CD1c-positive myeloid dendritic cell (primary cell): ENCODE results near the gene ALKBH7.
"Not testable (repeated sequence)": the region's sequence is repeated elsewhere in the genome, so short reads cannot be mapped to it uniquely, and the experiment has no call there.

Experiments
- DNase-seq: peaks from one replicate; pipeline ENCODE4 v3.0.0-alpha.2; 2016; ENCODE audit errors: extremely low spot score

Gene ALKBH7, protein sequence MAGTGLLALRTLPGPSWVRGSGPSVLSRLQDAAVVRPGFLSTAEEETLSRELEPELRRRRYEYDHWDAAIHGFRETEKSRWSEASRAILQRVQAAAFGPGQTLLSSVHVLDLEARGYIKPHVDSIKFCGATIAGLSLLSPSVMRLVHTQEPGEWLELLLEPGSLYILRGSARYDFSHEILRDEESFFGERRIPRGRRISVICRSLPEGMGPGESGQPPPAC

GRCh38 chr19:6372594-6373095 lies at the start of gene ALKBH7:
Gene ALKBH7, plus strand, starts transcription at chr19:6372794. Its CDS starts 27 bp downstream, at chr19:6372821.
- peak; percentile 99 for DNase-seq

DNA sequence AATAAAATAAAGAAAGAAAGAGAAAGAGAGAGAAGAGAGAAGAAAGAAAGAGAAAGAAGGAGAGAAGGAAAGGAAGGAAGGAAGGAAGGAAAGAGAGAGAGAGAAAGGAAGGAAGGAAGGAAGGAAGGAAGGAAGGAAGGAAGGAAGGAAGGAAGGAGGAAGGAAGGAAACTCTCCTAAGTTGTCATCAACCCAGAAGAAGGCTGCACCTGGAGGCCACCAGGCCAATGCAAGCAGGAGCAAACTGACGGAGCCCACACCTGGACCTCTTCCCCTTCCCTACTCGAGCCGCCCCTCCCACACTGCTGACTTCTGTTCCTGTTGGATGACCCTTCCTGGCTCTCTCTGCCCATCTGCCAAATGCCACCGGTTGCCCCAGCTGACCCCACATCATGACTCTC lies 47.8 kb upstream of the ALKBH7 start:
- DNase-seq: no peak

DNA sequence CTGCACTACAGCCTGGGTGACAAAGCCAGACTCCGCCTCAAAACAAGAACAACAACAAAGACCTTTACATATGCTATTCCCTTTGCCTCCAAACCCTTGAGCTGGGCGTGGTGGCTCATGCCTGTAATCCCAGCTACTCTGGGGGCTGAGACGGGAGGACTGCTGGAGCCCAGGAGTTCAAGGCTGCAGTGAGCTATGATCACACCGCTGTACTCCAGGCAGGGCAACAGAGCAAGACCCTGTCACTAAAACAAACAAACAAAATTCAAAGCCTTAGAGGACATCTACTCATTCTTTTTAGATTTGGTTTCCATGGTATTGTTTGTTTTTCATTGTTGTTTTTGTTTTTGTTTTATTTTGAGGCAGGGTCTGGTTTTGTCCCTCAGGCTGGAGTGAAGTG lies 47.0 kb upstream of the ALKBH7 start:
- DNase-seq: no peak

DNA sequence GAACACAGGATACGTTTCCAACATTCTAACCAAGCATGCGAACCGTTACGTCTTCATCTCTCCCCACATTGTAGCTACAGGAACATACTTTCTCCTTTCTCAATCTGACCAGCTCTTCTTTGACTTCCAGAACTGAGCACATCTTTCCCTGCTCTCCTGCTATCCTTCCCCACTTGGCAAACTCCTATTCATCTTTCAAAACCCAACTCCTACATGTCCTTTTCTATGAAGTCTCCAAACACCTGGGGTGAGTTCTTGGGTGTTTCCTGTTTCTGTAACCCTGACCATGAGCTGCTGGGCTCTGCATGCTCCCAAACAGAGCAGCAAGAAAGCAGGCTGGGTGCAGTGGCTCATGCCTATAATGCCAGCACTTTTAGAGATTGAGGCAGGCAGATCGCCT lies 45.8 kb upstream of the ALKBH7 start:
- no peak for DNase-seq

- DNase-seq: no peak
Observed at GRCh38 chr19:6333439-6333838, 39.2 kb upstream of the ALKBH7 start, which contains the start of gene ACER1. Gene ACER1, minus strand, starts transcription at chr19:6333612. Its CDS starts 61 bp downstream, at chr19:6333551.

DNA sequence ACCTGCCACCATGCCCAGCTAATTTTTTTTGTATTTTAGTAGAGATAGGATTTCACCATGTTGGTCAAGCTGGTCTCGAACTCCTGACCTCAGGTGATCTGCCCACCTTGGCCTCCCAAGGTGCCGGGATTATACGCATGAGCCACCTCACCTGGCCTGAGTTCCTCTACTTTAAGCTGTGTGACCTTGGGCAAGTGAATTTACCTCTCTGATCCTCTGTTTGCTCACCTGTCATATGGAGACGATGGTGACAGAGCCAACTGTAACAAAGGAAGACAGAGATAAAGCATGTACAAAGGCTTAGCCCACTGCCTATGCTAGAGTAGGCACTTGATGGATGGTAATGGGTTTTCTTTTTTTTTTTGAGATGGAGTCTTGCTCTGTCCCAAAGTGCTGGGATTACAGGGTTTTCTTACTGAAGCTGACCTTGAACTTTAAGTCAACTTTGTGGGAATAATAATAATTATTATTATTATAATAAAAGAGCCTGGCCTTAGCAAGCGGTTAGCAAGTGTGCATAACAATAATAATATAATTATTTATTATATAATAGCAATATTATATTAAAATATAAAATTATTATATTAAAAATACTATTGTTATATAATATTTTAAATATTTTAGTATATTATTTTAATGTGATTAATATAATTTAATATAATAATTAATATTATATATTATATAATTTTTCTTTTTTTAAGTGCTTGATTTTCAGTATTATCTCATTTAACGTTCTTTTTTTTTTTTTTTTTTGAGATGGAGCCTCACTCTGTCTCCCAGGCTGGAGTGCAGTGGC lies 37.9 kb upstream of the ALKBH7 start:
- no peak for DNase-seq

DNA sequence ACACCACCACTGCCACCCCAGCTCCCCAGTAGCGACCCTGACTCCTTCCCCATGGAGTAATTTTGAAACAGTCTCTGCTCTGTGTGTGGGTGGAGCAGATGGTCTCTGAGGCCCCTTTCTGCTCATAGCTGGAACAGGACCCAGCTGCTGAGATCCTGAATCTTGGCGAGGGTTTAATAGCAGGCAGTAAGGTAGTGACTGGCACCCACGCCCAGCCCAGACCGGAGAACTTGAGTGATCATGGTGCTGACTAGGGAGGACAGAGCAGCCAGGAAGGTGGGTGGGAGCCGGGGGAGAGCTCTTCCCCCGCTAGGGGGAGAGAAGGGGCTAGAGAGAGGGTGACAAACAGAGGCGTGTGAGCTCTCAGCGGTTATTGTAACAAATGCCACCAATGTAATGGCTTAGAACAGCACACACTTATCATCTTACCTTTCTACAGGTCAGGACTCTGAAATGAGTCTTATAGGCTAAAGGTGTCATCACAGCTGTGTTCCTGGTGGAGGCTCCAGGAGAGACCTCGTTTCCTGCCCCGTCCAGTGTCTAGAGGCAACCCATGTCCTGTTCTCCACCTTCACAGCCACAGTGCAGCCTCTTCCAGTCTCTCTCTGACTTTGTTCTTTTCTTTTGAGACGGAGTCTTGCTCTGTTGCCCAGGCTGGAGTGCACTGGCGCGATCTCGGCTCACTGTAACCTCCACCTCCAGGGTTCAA lies 31.9 kb upstream of the ALKBH7 start:
- no peak for DNase-seq

- peak; percentile 14 for DNase-seq
Observed at GRCh38 chr19:6343462-6343861, 29.1 kb upstream of the ALKBH7 start.

GRCh38 chr19:6349271-6349670 lies 23.3 kb upstream of the ALKBH7 start:
- not testable (repeated sequence) for DNase-seq

DNA sequence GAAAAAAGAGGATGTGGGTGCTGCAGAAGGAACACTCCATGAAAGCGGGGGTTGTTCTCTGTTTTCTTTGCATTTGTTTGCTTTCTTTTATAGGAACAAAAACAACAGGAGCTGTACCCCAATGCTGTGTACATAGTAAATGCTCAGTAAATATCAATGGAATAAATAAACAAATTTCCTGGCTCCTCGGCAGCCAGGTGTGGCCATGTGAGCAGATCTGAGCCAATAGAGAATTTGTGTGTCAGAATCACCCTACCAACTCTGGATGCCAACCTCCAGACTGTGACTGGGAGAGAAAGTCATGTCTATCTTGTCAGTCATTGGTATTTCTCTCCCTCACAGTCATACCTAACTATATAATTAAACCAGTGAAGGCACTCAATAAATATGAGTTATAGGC lies 21.9 kb upstream of the ALKBH7 start:
- no peak for DNase-seq

- DNase-seq: no peak
Observed at GRCh38 chr19:6352381-6353165, 20.0 kb upstream of the ALKBH7 start.

DNA sequence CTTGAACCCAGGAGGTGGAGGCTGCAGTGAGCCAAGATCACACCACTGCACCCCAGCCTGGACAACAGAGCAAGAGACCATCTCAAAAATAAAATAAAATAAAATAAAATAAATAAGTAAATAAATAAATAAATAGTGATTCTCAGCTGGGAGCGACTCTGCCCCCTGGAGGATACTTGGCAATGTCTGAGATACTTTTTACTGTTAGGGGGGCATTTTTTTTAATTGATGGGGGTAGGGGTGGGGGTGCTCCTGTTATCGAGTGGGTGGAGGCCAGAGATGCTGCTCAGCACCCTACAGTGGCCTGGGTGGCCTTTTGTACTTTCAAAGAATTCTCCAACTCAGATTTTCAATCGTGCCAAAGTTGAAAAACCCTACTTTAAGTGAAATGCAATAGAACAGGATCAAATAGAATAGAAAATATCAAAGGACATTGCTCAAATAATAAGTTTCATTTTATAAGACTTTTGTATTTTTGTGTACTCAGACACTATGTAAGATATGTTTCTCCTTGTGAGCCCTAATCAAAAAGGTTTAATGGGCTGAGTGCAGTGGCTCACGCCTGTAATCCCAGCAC lies 18.4 kb upstream of the ALKBH7 start:
- DNase-seq: no peak

DNA sequence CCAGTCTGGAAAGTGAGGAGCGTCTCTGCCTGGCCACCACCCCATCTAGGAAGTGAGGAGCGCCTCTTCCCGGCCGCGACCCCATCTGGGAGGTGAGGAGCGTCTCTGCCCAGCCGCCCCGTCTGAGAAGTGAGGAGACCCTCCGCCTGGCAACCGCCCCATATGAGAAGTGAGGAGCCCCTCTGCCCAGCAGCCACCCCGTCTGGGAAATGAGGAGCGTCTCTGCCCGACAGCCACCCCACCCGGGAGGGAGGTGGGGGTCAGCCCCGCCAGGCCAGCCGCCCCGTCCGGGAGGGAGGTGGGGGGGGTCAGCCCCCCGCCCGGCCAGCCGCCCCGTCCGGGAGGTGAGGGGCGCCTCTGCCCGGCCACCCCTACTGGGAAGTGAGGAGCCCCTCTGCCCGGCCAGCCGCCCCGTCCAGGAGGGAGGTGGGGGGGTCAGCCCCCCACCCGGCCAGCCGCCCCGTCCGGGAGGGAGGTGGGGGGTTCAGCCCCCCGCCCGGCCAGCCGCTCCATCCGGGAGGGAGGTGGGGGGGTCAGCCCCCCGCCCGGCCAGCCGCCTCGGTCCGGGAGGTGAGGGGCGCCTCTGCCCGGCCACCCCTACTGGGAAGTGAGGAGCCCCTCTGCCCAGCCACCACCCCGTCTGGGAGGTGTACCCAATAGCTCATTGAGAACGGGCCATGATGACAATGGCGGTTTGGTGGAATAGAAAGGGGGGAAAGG lies 17.1 kb upstream of the ALKBH7 start:
- not testable (repeated sequence) for DNase-seq

- DNase-seq: no peak
Observed at GRCh38 chr19:6357174-6357573, 15.4 kb upstream of the ALKBH7 start.

- DNase-seq: no peak
Observed at GRCh38 chr19:6358003-6358402, 14.6 kb upstream of the ALKBH7 start.

GRCh38 chr19:6359568-6360341 lies 12.8 kb upstream of the ALKBH7 start:
- DNase-seq: no peak

GRCh38 chr19:6360445-6360844 lies 12.1 kb upstream of the ALKBH7 start:
- DNase-seq: not testable (repeated sequence)

DNA sequence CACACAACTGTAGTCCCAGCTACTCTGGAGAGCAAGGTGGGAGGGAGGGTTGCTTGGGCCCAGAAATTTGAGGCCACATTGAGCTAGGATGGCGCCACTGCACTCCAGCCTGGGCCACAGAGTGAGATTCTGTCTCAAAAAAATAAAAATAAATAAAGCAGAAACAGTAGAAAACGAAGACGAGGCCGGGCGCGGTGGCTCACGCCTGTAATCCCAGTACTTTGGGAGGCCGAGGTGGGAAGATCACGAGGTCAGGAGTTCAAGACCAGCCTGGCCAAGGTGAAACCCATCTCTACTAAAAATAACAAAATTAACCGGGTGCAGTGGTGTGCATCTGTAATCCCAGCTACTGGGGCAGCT lies 11.8 kb upstream of the ALKBH7 start:
- not testable (repeated sequence) for DNase-seq

DNA sequence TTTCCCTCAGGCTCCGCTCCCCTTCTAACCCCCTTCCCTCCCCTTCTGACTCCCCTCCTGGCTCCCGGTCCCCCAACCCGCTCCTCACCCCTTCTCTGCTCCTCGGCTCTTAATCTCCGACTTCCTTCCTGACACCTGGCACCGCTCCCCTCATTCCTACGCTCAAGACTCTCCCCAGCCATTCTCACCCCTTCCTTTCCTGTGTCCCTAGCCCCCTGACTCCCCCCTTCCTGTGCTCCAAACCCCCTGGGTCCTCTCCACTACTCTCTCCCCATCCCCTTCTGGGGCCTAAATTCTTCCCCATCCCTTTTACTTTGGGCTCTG lies 10.6 kb upstream of the ALKBH7 start:
- DNase-seq: no peak

DNA sequence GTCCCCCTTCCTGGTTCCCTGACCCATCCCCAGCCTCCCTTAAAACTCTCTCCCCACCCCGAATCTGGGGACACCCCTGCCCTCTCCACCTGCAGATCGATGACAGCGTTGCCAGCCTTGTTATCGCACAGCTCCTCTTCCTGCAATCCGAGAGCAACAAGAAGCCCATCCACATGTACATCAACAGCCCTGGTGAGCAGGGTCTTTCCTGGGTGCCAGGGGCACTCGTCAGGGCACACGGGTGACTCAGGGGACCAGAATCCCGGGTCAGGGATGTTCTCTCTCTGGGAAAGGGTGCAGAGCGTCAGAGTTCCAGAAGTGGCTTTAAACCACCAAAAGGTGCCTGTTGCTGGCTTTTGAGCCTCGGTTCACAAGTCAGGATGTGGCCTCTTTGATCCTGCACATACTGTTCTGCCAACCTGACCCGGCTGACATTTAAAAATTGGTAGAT lies 10.2 kb upstream of the ALKBH7 start:
- no peak for DNase-seq
